ELF-1 (cell line): ENCODE data around the gene ARNT2.
A peak's percentile ranks its signal among the peaks of the same experiment; 100 is the strongest.

Source experiments
- DNase-seq: peaks from one replicate; pipeline ENCODE4 v3.0.0-alpha.2; 2016; ENCODE audit warnings: low read depth, low spot score

ARNT2 gene

DNA sequence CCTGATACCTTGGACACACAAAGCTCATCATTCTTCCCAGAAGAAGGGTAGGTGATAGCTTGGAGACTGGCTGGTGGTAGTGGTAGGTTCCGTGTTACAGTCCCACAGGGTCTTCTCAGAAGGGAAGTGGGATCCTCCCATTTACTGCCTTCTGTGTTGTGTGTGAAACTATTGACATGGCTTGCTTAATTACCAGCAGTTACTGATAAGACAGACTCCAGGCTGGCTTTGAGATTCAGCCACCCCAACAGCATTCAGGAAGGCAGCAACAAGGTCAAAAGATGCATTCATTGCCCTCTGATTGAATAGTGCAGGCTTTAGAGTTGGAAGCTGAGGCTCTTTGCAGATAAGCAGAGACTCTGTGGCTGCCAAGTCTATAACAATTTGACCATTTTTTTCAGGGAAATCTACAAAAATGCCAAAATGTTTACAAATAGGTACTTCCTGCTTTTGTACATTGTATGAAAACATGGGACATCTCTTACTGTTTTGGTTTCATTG is 7.7 kb downstream of the ARNT2 start:
- DNase-seq = no peak

GRCh38 chr15:80414546-80415357 is 10.6 kb downstream of the ARNT2 start:
- no peak for DNase-seq

GRCh38 chr15:80415358-80415670 is 11.1 kb downstream of the ARNT2 start:
- DNase-seq = no peak

DNA sequence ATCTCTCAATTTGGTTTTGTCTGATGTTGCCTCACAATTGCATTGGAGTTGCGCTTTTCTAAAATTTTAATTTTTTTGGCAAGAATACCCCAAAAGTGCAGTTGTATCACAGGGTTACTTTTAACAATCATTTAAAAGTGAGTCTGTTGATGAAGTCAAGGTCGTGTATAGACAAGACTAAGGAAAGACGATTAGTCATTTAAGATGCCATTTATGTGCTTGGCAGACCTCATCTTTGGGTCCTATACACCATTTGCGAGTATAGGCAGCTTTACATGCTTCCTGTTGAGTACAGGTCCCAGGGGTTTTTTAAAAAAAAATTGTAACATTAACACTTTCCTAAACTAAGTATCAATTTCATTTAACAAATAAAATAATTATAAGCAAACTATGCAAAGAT is 12.5 kb downstream of the ARNT2 start:
- no peak for DNase-seq

GRCh38 chr15:80418892-80419537 is 14.8 kb downstream of the ARNT2 start:
- peak; percentile 35 for DNase-seq

DNA sequence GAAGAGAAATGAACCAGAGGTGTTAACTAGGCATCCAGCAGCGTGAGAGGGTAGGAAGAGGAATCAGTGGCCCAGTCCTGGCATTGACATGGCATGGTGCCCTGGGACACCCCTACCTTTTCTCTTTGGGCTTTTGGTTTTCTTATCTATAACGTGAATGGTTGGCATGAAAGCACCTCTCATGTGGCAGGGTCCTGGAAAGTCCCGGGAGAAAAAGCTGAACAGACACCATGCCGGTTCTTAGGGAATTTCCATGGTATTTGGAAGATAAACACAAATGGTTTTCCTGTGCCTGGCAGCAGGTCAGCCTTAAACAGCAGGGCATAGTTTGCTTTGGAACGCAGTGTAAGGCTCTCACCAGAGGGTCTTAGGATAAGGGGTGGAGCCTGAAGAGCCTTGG is 15.4 kb downstream of the ARNT2 start:
- no peak for DNase-seq

DNA sequence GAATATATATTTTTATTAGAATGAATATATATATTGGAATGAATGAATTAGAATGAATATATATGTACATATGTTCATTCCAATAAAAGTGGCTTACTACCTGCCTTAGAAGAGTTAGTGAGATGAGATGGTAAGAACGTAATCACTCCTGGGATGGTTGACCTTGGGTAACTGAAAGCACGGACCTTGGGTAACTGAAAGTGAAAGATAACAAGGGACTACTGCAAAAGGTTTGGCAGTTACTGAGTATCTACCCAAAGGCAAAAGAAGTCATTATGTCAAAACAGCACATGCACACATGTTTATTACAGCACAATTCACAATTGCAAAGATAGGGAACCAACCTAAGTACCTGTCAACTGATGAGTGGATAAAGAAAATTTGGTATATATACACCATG is 16.5 kb downstream of the ARNT2 start:
- DNase-seq = no peak

DNA sequence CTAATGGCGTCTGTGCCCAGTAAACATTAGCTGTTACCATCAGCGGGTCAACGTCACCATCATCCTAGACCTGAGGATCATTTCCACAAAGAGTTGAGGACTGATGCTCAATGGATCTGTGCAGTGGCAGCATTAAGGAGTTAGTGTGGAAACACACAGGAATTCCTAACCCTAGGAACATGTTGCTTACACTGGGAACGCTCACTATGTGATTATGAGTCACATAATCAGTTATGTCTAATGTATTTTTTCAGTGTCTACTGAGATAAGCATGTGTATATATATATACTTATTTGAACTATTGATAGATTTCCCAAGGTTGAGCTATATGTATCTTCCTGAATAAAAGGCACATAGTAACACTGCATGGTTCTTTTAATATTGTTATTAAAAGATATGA is 19.0 kb downstream of the ARNT2 start:
- no peak for DNase-seq

- no peak for DNase-seq
Measured at GRCh38 chr15:80424381-80424780, 20.2 kb downstream of the ARNT2 start.

DNA sequence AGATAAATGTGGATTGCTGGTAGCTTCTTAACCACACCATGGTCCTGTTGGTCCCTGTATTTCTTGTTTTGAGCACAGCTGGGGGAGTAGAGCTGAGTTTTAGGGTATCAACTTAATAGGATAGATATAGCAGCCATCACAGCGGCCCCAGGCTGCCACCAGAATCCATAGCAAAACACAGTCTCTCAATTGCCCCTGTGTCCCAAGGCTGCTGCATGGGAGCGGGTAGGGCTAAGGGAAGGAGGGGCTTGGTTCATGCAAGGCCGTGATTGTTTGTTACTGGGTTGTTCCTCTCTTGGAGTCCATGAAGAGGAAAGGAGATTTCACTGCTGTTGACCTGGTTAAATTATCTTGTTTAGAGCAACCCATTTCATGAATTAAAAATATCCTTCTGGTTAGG is 22.1 kb downstream of the ARNT2 start:
- DNase-seq = no peak

DNA sequence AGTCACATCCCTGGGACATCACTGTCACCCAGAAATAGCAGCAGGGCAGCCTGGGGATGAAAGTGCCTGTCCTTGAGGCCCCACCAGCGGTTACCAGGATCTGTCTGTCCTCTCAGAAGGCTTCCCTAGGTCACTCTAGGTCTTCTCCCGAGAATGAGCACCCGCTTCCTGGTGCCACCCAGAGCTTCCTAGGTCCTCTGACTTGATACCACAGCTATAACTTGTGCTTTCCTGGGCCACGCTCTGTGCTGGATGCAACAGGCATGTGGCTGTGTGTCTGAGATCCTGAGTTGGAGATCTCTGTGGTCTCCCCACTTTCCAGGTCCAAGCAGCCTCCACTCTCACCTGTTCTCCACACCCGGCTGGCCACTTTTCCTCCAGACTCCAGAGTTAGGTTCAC is 25.8 kb downstream of the ARNT2 start:
- DNase-seq = no peak

DNA sequence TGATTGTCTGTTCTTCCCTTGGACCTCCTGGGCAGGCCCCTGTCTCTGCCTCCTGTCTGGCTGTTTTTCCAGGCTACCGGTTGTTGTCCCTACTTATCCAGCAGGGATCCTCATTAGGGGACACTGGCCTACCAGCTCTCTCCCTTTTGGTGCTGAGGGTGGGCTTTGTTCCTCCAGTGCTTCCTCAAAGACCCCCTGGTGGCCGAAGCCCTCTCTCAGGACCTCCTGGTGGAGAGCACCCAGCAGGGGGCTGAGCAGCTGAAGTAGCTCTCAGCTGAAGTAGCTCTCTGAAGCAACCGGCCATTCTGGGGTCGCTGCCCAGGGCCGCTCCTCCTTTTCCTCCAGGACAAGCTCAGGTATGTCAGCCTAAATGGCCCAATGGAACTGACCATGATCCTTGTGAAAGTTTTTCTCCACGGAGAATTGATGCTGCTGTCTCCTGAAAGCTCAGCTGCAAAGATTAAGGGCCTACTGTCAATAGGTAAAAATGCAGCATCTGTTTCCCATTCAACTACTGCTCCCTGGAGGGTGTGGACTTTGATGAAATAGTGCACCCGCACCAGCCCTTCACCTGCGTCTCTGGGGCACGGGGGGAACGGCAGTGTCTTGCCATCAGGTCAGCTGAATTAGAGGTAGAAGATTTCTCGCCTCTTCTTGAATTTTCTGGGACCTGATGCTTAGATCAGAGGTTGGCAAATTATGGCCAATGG is 27.6 kb downstream of the ARNT2 start:
- no peak for DNase-seq

GRCh38 chr15:80432345-80432702 is 28.1 kb downstream of the ARNT2 start:
- DNase-seq = no peak

GRCh38 chr15:80433836-80434235 is 29.7 kb downstream of the ARNT2 start:
- DNase-seq = no peak

DNA sequence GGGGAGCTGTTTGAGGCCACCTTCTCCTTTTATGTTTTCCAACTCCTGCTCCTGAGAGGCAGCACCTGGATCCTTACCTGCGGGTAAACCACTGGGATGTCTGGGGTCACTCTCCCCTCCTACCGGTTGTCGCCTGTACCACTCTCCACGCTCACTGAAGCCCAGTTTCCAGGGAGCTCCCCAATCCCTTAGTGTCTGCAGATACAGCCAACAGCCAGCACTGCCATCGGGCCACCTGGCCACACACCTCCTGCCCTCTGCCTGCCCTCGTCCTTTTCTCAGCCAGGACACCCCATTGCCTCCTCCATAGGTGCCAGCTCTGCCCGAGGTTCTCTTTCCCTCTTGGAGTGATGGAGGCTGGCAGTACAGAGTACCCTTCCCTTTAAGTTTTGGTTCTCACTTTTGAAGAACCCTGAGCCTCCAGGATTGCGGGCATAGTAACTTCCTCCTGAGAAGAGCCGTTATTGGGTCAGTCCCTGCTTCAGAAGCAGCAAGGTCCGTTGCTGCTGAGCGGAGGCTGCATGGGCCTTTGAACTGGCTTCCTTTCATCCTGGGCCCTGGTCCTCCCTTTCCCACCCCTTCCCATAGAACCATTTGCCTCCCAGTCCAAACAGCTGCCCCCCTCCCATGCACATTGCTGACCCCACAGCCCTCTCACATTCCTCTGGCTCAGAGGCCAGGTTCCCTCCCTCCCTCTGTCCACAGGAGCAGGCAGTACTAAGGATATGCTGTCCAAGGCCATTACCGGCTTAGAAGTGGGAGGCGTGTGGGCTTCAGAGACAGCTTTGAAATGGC is 30.9 kb downstream of the ARNT2 start:
- DNase-seq = no peak

DNA sequence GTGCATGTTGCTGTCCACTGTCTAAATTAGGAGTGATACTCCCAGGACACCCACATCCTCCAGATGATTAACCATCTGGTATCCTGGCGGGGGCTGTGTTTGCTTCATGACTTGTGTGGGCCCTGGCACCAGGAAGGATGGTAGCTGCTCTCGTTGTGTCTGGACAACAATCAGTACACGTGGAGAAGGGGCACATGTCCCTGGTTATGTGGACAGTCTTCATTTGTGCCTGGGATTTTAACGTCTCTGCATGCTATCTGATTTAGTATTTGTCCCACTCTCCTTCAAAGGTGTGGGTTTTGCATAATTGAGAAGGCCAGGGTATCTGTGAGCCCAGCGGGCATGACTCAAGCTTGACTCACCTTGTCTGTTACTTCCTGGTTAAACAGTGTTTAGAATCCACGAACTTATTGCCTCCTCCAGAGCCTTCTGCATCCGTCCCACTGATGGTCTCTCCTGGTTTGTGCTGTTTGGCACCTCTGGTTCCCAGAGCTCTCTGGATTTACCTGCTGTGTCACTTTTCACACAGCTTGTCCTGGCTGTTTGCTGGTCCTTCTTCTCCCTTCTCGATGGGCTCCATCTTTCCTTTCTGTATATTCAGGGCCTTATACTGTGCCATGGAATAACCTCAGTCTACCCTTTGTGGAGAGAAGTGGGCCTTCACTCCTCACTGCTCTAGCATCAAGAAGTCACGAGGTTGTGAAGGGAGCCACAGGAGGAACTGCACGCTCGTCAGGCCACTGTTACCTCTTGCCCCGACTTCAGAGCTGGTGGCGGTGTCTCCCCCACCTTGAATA is 32.5 kb downstream of the ARNT2 start:
- DNase-seq = no peak

- DNase-seq = no peak
Measured at GRCh38 chr15:80437334-80437891, 33.2 kb downstream of the ARNT2 start.

- DNase-seq = no peak
Measured at GRCh38 chr15:80439140-80439539, 35.0 kb downstream of the ARNT2 start.

GRCh38 chr15:80440024-80440423 is 35.8 kb downstream of the ARNT2 start:
- DNase-seq = no peak

DNA sequence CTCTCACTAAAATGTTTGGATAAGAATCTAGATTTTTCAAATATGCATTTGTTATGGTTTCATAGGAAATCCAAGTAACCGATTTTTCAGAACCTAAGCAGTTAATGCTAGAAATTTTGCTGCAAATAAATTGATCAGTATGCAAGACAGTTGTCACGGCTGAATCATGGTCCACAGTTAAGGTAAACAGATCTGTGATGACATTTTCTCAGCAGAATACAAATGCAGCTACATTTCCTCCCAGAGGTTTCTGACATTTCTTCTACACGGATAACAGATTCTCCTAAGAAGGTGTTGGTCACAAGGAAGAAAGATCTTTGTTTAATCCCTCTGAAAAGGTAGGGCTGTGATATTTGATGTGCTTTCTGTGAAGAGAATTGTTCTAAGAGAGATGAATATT is 36.9 kb downstream of the ARNT2 start:
- DNase-seq = no peak

DNA sequence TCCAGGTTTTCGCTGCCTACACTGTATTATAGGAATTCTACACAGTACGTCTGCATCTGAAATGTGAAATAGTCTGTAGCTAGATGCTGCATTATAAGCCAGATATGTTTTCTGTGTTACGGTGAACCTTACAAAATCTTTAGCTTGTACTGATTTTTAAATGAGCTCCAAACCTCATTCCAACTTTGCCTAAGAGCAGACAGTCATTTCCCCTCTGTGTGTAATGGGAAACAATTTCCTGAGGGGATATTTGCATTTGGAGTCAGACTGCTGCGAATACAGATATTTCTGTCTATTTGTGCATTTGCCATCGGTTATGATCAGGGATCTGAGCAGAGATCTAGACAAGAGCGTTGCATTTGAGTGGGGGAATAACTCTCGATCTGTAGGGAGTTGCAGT is 37.5 kb downstream of the ARNT2 start:
- no peak for DNase-seq
